Inflammatory macrophage treated with lipopolysaccharide for 4 hours (primary cell): ENCODE results near the gene KSR2.

Experiments
- DNase-seq: peaks from one replicate; pipeline ENCODE4 v3.0.0-alpha.2; 2020

The KSR2 gene

GRCh38 chr12:117854339-117855012, 114.3 kb downstream of the KSR2 start:
- DNase-seq = peak; percentile 28

GRCh38 chr12:117853600-117853999, 115.2 kb downstream of the KSR2 start:
- no peak for DNase-seq

GRCh38 chr12:117850048-117850447, 118.7 kb downstream of the KSR2 start:
- DNase-seq = peak; percentile 20

GRCh38 chr12:117847371-117847770, 121.4 kb downstream of the KSR2 start:
- no peak for DNase-seq

- DNase-seq = no peak
Measured at GRCh38 chr12:117845271-117845904, 123.4 kb downstream of the KSR2 start.

GRCh38 chr12:117844114-117844830, 124.5 kb downstream of the KSR2 start:
- DNase-seq = peak; percentile 59

- DNase-seq = no peak
Measured at GRCh38 chr12:117842630-117843029, 126.2 kb downstream of the KSR2 start.

GRCh38 chr12:117842220-117842619, 126.6 kb downstream of the KSR2 start:
- DNase-seq = no peak

GRCh38 chr12:117837737-117838050, 131.1 kb downstream of the KSR2 start:
- DNase-seq = no peak

- DNase-seq = peak; percentile 56
Measured at GRCh38 chr12:117836999-117837736, 131.6 kb downstream of the KSR2 start.

- no peak for DNase-seq
Measured at GRCh38 chr12:117836476-117836875, 132.3 kb downstream of the KSR2 start.

- DNase-seq = no peak
Measured at GRCh38 chr12:117835156-117835555, 133.6 kb downstream of the KSR2 start.

GRCh38 chr12:117832459-117833457, 136.0 kb downstream of the KSR2 start:
- DNase-seq = no peak

- DNase-seq = no peak
Measured at GRCh38 chr12:117830471-117830870, 138.3 kb downstream of the KSR2 start.

GRCh38 chr12:117829108-117829507, 139.7 kb downstream of the KSR2 start:
- DNase-seq = no peak

GRCh38 chr12:117827660-117828059, 141.1 kb downstream of the KSR2 start:
- DNase-seq = no peak

- DNase-seq = no peak
Measured at GRCh38 chr12:117825827-117826226, 143.0 kb downstream of the KSR2 start.

GRCh38 chr12:117821480-117822175, 147.2 kb downstream of the KSR2 start:
- DNase-seq = no peak

GRCh38 chr12:117820216-117820907, 148.4 kb downstream of the KSR2 start:
- DNase-seq = no peak

- no peak for DNase-seq
Measured at GRCh38 chr12:117819160-117819559, 149.6 kb downstream of the KSR2 start.

GRCh38 chr12:117818400-117818799, 150.4 kb downstream of the KSR2 start:
- no peak for DNase-seq
